Measurements from ENCODE around the gene FXYD1.

- no peak for TF ChIP-seq CTCF (IDR thresholded peaks at IDR 0.05 in 8 of 11, conservative IDR thresholded peaks at IDR 0.05 in 3 of 11)
- TF ChIP-seq POLR2AphosphoS5 (IDR thresholded peaks at IDR 0.05) = no peak
These were observed 46.3 kb downstream of the FXYD1 start for GRCh38 chr19:35184884-35185283.

Measured in spleen (tissue), 7 donors.